Measurements from ENCODE around the gene LPGAT1.
"Not testable (repeated sequence)": the region's sequence is repeated elsewhere in the genome, so short reads cannot be mapped to it uniquely, and the experiment has no call there.

Gene LPGAT1

GRCh38 chr1:211737115-211738035 is 93.2 kb downstream of the LPGAT1 start:
- in situ Hi-C loops (cut with HindIII; ENCODE audit: low sequenced_read_pairs): no loop called here

- in situ Hi-C loops (cut with HindIII; ENCODE audit: low sequenced_read_pairs): no loop called here
Measured at GRCh38 chr1:211736351-211736915, 94.1 kb downstream of the LPGAT1 start.

DNA sequence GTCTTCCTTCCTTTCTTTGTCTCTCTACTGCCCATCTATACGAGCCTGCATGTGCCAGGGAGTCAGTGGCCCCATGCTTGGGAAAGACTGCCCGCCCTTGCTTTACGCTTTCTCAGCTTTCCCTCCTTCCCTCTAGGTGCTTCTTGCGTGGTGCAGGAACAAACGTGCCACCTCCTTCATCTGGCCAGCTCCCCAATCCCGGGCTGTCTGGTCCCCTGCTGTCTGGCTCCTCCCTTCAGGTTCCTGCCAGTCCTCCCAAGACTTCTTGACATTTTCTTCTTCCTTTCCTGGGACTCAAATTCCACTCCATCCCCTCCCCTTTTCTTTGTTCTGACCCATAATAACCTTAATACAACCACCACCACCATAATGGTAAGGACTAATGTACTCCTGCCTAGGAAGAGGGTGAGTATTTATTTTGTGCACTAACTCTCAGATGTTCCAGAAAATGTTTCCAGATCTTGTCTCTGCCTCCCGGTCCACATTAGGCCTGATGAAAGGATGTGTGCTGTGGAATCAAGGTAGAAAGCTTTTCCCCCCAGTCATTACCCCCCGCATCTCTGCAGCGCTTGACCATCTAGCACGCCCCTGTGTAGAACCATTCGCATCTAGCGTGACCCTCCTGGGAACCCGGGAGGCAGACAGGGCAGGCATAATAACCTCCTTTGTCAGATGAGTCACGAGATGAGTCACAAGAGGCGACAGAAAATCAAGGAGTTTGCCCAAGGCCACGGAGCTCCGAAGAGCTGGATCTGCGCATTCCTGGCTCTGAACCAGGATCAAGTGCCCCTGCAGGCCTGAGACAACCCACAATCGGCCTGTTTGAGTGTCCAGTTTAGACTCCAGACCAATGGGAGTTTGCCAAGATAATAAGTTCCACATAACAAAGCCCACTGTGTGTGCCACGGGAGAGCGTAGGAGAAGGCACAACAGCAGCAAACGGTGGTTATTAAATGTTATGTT is 95.1 kb downstream of the LPGAT1 start:
- in situ Hi-C loops (cut with HindIII; ENCODE audit: low sequenced_read_pairs): no loop called here

DNA sequence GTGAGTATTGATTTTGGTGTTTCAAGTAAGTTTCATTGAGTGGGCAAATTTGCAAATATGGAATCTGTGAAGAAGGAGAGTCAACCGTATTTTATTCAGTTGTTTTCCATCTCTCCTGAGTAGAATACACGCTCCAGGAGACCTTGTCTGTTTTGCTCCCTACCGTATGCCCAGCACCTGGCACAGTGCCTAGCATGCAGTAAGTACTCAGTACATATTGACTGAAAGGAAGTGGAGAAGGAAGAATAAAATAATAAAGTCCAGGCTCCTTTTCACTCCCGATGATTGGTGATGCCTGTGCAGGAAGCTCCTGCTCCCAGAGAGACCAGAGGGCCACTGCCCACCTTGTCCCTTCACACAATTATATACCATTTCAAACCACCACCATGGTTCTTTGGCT is 95.8 kb downstream of the LPGAT1 start:
- in situ Hi-C loops (cut with HindIII; ENCODE audit: low sequenced_read_pairs): loop anchor here (5.0 kb wide), 1 partner anchor 52 kb away; no protein-coding TSS in a partner anchor

- in situ Hi-C loops (cut with HindIII; ENCODE audit: low sequenced_read_pairs): loop anchor here (5.0 kb wide), 1 partner anchor 52 kb away; no protein-coding TSS in a partner anchor
Measured at GRCh38 chr1:211734359-211734758, 96.2 kb downstream of the LPGAT1 start.

DNA sequence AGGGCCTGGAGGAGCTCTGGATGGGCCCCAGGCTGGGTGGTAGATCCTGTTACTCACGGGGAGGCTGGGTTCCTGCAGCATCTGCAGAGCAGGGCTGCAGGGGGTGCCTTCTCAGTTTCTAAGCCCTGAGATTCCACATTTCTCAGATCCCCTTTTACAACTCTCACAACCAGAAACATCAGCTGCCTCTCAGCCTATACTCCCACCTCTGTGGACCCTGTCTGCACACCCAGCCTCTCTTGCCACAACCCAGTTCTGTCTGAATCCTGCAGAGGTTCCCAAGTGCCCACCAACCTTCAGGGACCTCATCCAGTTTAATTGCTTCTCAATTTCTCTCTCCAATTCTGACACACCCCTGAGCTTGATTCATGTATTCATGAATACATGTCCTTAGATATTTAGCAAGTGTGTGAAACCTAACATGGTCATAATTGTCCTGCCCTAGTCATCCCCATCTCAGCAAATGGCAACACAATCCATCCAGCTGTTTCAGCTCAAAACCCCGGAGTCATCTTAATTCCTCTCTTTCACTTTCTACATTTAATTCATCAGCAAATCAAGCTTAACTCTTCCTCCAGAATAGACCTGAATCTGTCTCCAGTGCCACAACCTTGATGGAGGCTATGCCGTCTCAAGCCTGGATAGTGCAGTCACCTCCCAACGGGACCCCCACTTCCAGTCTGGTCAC is 98.1 kb downstream of the LPGAT1 start:
- in situ Hi-C loops (cut with HindIII; ENCODE audit: low sequenced_read_pairs): loop anchor here (5.0 kb wide), 1 partner anchor 50 kb away; no protein-coding TSS in a partner anchor

DNA sequence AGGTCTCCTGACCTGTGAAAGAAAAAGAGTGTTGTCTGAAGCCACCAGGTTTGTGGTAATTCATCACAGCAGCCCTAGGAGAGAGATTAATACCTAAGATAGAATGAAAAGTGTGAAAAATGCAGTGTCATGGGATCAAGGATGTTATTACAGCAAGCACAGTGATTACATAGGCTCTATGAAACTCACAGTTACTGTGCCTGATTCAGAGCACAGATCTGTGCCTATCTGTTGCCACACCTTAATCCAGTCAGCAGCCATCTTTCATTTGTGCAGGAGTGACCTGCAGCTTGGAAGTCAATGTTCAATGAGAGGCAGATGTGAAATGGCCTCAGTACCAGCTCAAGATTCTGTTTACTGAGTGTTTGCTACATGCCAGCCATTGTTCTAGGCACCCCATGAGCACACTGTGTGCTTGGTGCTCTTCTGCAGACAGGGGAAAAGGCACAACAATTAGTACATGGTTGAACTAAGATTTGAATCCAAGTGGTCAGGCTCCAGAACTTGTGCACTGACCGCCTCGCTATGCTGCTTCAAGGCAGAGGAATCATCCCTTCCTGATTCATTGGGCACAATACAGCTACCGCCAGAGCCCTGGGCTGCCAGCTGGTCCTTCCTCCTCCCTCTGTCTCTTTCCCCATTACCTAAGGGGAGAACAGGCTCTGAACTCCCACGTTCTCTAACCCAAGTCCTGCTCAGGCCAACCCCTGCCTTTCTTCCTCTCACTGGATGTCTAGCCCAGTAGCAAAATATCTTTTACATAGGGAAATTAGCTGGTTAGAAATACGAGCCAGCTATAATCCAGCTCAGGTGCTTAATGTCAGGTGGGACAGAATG is 98.9 kb downstream of the LPGAT1 start:
- in situ Hi-C loops (cut with HindIII; ENCODE audit: low sequenced_read_pairs): loop anchor here (5.0 kb wide), 1 partner anchor 49 kb away; no protein-coding TSS in a partner anchor

- in situ Hi-C loops (cut with HindIII; ENCODE audit: low sequenced_read_pairs): loop anchor here (5.0 kb wide), 1 partner anchor 48 kb away; no protein-coding TSS in a partner anchor
Measured at GRCh38 chr1:211730347-211730746, 100.2 kb downstream of the LPGAT1 start.

GRCh38 chr1:211729238-211729637 is 101.3 kb downstream of the LPGAT1 start:
- in situ Hi-C loops (cut with HindIII; ENCODE audit: low sequenced_read_pairs): no loop called here

DNA sequence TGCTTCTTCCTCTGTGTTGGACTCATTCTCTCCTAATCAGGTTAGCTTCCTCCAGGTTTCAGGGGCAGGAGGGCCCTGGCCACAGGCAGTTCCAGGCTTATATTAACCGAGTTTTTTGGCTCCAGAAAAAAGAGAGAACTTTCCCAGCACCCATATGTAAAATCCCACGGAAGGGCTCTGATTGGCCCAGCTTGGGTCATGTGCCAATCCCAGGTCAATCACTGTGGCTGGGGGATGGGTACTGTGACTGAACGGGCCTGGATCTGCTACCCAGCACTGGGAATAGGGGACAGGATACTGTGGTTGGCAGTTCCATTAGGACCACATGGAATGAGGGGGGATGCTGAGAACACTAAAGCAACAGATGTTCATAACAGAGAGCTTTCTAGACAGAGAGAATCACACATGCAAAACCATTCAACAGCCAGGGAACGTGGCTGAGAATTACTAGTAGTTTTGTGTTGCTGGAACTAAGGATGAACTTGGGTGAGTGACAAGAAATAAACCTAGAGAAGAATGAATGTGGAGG is 104.0 kb downstream of the LPGAT1 start:
- in situ Hi-C loops (cut with HindIII; ENCODE audit: low sequenced_read_pairs): no loop called here

DNA sequence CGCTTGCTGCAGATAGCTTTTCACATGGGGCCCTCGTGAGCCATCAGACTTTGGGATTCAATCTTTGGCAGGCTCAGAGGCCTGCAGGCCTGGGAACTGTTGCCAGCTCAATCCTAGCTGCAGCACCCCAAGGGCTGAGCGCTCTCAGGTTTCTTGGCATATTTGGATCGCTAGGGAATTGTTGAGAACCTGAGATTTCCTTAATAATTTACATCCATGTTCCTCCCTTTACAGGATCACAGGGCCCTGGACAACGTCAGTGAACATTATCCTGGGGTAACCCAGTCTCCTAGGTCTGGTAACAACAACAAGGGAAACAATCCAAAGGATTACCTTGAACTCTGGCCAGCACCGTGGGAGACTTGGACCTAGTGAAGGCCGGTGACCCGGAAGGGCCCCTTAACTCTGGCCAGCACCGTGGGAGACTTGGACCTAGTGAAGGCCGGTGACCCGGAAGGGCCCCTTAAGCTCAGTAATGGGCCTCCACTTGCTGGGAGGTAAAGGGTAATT is 105.8 kb downstream of the LPGAT1 start:
- in situ Hi-C loops (cut with HindIII; ENCODE audit: low sequenced_read_pairs): no loop called here

DNA sequence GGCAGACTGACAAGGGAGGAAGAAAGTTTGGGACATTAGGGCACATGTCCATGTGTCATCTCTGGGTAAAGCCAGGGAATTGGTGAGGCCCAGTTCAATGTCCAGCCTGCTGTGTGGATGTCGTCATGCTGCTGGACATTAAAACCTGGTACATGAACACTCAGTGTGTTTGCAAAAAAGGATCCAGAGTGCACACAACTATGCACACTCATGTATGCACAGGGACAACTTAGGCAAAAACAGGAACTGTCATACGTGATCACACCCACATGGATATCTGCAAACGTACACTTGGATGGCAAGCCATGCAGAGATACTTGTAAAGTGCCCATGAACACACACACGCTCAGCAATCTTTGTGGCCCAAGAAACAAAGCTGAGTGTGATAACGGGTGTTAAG is 107.3 kb downstream of the LPGAT1 start:
- in situ Hi-C loops (cut with HindIII; ENCODE audit: low sequenced_read_pairs): no loop called here

DNA sequence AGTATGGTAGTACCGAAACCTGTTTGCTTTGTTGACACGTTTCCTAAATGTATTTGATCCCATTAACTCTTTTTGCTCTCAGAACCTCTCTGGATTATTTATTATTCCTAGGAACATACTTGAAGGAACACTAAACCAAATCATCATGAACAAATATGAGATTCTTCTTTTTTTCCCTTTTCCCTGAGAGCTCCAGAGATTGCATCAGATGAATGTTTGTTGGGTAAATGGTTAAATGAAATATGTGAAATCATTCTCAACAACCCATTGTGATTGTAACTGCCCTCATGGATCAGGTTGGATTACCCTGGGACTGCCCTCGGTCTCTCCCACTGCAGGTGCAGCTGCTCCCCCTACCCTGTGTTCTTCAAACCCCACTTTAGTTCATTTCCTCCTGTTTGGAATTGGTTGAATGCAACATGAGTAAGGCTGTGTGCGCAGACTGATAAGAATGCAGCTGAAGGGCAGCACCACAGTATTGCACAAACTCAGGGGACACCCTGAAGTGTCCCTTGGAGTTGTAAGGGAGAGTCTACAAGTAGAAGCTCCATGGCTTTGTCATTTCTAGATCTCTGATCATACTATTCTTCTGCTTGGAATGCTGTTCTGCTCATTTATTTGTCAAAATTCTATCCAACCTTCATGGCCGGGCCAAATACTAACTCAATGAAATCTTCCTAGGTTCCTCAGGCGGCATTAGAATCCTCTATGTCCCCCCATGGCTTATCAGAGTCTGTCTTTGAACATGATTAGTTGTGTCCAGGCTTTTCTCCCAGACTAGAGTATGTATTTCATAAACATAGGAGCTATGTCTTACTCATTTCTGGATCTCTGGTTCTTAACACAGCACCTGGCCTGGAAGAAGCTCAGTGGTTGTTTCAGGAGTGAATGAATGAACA is 108.0 kb downstream of the LPGAT1 start:
- in situ Hi-C loops (cut with HindIII; ENCODE audit: low sequenced_read_pairs): no loop called here

- in situ Hi-C loops (cut with HindIII; ENCODE audit: low sequenced_read_pairs): not testable (repeated sequence)
Measured at GRCh38 chr1:211716555-211716954, 114.0 kb downstream of the LPGAT1 start.

DNA sequence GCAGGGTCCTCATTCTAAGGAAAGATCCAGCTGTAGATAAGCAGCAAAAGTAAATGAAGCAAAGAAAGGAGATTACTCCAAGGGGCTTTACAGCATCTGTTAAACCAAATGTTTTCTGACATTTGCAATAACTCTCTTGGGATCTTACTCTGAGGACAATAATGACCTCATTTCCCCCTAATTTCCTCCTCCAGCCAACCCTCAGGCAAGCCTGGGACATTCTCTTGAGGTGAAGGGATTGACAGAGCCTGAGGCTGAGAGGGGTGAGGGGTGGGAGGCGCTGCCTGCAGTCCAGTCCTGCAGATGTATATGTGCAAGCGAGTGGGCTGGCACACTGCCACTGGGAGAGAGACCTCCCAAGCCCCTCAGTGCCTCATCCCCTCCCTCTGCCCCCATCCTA is 114.6 kb downstream of the LPGAT1 start:
- in situ Hi-C loops (cut with HindIII; ENCODE audit: low sequenced_read_pairs): no loop called here

- in situ Hi-C loops (cut with HindIII; ENCODE audit: low sequenced_read_pairs): no loop called here
Measured at GRCh38 chr1:211714154-211714553, 116.4 kb downstream of the LPGAT1 start.

DNA sequence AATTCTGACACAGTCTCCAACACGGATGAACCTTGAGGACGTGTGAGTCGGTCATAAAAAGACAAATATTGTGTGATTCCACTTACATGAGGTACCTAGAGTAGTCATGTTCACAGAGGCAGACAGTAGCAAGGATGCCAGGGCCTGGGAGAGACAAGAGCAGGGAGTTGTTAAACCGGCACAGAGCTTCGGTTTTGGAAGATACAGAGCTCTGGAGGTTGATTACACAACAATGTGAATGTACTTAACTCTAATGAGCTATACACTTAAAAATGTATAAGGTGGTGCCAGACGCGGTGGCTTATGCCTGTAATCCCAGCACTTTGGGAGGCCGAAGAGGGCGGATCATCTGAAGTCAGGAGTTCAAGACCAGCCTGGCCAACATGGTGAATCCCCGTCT is 117.3 kb downstream of the LPGAT1 start:
- in situ Hi-C loops (cut with HindIII; ENCODE audit: low sequenced_read_pairs): no loop called here

DNA sequence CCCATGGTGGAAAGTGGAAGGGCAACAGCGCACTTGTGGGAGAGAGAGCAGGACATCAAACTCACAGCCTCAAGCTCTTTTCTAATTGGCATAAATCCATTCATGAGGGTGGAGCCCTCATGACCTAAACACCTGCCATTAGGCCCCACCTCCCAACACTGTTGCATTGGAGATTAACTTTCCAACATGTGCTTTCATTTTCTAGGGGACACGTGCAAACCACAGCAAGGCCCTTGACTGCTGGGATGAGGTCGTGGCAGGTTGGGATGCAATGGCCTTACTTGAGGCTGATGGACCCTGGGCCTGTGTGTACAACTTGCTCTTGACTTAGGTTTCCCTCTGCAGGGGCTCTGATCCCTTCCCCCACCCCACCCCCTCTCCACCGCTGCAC is 119.3 kb downstream of the LPGAT1 start:
- in situ Hi-C loops (cut with HindIII; ENCODE audit: low sequenced_read_pairs): no loop called here

All from endothelial cell of hepatic sinusoid (primary cell).